ENCODE measurements around the gene PLA2G6. TPM values are rescaled to one million over a fixed set of nuclear protein-coding genes. Genes with fewer than 3 reads are reported as not detected.

The PLA2G6 gene
- total RNA-seq, 2 donors from 2014 or later = 60.6 to 60.7 TPM

DNA sequence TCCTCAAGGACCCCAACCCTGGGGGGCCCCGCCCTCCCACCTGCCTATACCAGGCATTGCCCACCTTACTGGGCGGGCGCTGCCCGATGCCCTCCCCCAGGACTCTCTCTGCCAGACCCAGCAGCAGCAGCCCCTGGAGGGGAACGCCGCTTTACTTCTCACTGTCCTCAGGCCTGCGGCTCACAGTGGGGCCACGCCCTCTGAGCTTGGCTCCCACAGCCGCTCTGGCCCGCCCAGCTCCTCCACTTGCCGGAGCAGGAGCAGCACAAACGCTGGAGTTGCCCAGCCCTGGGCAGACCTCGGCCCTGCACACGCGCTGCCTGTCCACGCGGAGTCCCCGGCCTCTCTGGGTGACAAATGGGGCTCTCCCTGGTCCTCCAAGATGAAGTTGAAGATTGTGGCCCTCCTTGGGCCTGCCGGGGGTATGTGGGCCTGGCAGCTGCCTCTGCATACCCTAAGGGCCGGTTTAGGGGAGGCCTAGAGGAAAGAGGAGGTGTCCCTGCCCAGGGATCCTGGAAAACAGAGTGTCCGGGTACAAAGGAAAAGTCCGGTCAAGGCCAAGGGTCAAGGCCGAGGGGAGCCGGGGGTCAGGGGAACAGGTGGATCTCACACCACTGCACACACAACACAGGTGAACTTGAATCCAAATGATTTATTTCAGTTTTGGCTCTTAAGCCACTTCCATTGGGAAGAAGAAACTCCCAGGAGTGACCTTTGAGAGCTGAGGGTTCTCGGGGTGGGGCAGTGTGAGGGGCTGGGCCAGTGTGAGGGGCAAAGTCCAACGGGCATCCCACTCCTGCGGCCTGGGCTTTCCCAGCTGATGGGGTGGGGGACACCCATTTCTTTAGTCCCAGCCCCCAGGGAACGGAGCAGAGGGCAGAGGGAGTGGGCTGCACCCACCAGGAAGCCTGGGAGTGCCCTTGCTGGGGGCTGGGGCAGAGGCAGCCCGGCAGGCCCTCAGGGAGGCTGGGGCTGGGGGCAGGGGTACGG is 70.5 kb downstream of the PLA2G6 start:
- H3K4me3 Mint-ChIP-seq = no peak overlapping the region
- no peaks in the 10 kb centered on the region for H3K9me3 Mint-ChIP-seq
- TF ChIP-seq, protein P1, sequence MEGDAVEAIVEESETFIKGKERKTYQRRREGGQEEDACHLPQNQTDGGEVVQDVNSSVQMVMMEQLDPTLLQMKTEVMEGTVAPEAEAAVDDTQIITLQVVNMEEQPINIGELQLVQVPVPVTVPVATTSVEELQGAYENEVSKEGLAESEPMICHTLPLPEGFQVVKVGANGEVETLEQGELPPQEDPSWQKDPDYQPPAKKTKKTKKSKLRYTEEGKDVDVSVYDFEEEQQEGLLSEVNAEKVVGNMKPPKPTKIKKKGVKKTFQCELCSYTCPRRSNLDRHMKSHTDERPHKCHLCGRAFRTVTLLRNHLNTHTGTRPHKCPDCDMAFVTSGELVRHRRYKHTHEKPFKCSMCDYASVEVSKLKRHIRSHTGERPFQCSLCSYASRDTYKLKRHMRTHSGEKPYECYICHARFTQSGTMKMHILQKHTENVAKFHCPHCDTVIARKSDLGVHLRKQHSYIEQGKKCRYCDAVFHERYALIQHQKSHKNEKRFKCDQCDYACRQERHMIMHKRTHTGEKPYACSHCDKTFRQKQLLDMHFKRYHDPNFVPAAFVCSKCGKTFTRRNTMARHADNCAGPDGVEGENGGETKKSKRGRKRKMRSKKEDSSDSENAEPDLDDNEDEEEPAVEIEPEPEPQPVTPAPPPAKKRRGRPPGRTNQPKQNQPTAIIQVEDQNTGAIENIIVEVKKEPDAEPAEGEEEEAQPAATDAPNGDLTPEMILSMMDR (conservative IDR thresholded peaks at IDR 0.05) = peak; percentile 22
- H3K27me3 Mint-ChIP-seq (ENCODE audit: insufficient read depth) = no peaks in the 10 kb centered on the region
- H3K36me3 ChIP-seq (ENCODE audit: control insufficient read depth, insufficient read depth, low read length) = no peaks in the 10 kb centered on the region
- WGBS, 2 experiments (ENCODE audit: insufficient coverage in 1 of 2, insufficient read length in 1 of 2) = 84 to 85% methylated on average over 16 to 30 of the region's 30 CpGs
- no peaks in the 10 kb centered on the region for H3K4me1 ChIP-seq (ENCODE audit: control insufficient read depth, insufficient read depth, low read length)
- peak; percentile 80 for DNase-seq
- peaks cover 4% of the 10 kb centered on the region for H3K36me3 Mint-ChIP-seq (ENCODE audit: low read depth)
- H3K27me3 ChIP-seq (ENCODE audit: control insufficient read depth, insufficient read depth, low read length, poor library complexity, severe bottlenecking) = peaks cover 4% of the 10 kb centered on the region
- peak overlapping the region; percentile 58 for H3K27ac Mint-ChIP-seq
- H3K9me3 ChIP-seq (ENCODE audit: control insufficient read depth, low read length) = no peaks in the 10 kb centered on the region
- peaks cover 6% of the 10 kb centered on the region for H3K4me1 Mint-ChIP-seq
- no peak overlapping the region for H3K27ac ChIP-seq (ENCODE audit: low read depth, low read length)
- H3K4me3 ChIP-seq (ENCODE audit: low read length) = no peak overlapping the region
- no peak overlapping the region for H3K9ac ChIP-seq (ENCODE audit: extremely low read depth, low read length, poor library complexity, severe bottlenecking)

DNA sequence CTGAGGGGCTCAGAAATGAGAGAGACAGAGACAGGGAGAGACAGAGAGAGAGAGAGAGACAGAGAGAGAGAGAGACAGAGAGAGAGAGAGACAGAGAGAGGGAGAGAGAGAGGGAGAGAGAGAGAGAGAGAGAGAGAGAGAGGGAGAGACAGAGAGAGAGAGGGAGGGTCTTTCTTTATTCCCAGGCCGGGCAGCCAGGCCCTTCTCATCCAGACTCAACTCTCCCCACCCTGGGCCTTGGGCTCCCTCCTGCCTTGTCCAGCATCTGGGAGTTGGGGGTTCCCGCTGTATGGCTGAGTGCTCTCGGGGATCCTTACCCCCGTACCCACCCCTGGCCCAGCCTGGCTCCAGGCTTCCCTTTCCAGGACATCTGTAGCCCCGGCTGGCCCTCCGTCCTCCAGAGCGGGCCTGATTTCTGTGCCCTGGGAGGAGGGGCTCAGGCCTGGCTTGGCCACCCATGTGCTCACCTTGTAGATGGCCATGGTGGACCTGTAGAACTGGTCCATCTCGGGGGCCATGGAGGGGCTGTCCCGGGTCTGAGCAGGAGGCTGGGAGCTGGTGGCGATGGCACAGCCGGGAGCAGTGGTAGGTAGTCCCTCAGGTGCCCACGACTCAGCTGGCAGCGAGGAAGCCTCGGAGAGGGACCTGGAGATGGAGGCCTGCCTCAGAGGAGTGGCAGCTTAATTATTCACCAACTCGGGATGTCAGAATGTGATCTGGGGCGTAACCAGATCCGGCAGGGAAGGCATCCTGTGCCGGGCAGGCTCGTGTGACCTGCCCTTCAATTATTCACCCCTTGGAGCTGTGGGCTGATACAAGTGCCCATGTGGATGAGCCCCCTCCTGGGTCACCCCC is 71.4 kb downstream of the PLA2G6 start, which contains the start of gene BAIAP2L2:
Gene BAIAP2L2 (minus strand): TSS at position 677 of the 855 bp plus-strand sequence. CDS start 159 bp downstream, at position 518.
- Histone ChIP-seq H3K9ac (ENCODE audit: extremely low read depth, low read length, poor library complexity, severe bottlenecking) (no peak within 1 kb of the TSS), H3K4me1 (ENCODE audit: control insufficient read depth, insufficient read depth, low read length) (no peaks in the 10 kb centered on the region), H3K4me3 (ENCODE audit: low read length) (no peak within 1 kb of the TSS), H3K27me3 (ENCODE audit: control insufficient read depth, insufficient read depth, low read length, poor library complexity, severe bottlenecking) (peaks cover 4% of the 10 kb centered on the region), H3K27ac (ENCODE audit: low read depth, low read length) (no peak within 1 kb of the TSS), H3K9me3 (ENCODE audit: control insufficient read depth, low read length) (no peaks in the 10 kb centered on the region), H3K36me3 (ENCODE audit: control insufficient read depth, insufficient read depth, low read length) (no peaks in the 10 kb centered on the region)
- Mint-ChIP-seq H3K4me3 (no peak within 1 kb of the TSS), H3K27ac (peak within 1 kb of the TSS; percentile 58), H3K27me3 (ENCODE audit: insufficient read depth) (no peaks in the 10 kb centered on the region), H3K36me3 (ENCODE audit: low read depth) (peaks cover 2% of the 10 kb centered on the region), H3K4me1 (peaks cover 6% of the 10 kb centered on the region), H3K9me3 (no peaks in the 10 kb centered on the region)
- DNase-seq = no peak
- WGBS, 2 experiments (ENCODE audit: insufficient coverage in 1 of 2, insufficient read length in 1 of 2) = 88 to 92% methylated on average over 14 to 19 of the region's 19 CpGs
- TF ChIP-seq, protein P1 (conservative IDR thresholded peaks at IDR 0.05) = no peak

DNA sequence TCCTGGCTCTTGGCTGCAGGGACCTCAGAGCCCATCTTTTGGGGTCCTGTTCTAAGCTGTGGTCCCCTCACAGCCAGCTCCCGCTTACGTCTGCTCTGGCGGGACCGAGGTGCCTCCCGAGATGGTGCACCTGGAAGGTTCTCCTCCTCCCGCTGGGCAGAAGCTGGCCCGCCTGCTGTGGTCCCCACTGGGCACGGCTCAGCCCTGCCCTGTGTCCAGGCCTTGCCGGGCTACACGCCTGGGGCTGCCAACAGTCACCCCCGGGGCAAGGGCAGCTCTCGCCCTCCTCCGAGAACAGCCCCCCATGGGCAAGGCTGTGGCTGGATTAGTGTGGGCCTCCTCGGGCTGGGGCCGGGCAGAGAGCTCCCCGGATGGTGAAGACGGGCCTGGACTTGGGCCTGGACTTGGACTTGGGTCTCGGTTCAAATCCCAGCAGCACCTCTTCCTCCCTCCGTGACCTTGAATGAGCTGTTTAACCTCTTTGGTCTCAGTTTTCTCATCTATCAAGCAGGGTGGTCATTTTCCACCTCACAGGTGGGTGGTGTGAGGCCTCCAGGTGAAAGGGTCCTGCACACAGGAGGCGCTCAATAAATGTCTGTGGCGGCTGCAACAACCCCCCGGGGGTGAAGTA is 72.1 kb downstream of the PLA2G6 start:
- H3K36me3 Mint-ChIP-seq (ENCODE audit: low read depth) = peaks cover 2% of the 10 kb centered on the region
- TF ChIP-seq, protein P1 (conservative IDR thresholded peaks at IDR 0.05) = no peak
- H3K4me1 ChIP-seq (ENCODE audit: control insufficient read depth, insufficient read depth, low read length) = no peaks in the 10 kb centered on the region
- H3K27me3 Mint-ChIP-seq (ENCODE audit: insufficient read depth) = no peaks in the 10 kb centered on the region
- peak; percentile 54 for DNase-seq
- peaks cover 6% of the 10 kb centered on the region for H3K4me1 Mint-ChIP-seq
- H3K9me3 Mint-ChIP-seq = no peaks in the 10 kb centered on the region
- H3K27ac ChIP-seq (ENCODE audit: low read depth, low read length) = no peak overlapping the region
- H3K27me3 ChIP-seq (ENCODE audit: control insufficient read depth, insufficient read depth, low read length, poor library complexity, severe bottlenecking) = peaks cover 4% of the 10 kb centered on the region
- no peak overlapping the region for H3K4me3 Mint-ChIP-seq
- 93 to 94% methylated on average over 16 to 22 of the region's 22 CpGs for WGBS, 2 experiments (ENCODE audit: insufficient coverage in 1 of 2, insufficient read length in 1 of 2)
- no peak overlapping the region for H3K4me3 ChIP-seq (ENCODE audit: low read length)
- H3K36me3 ChIP-seq (ENCODE audit: control insufficient read depth, insufficient read depth, low read length) = no peaks in the 10 kb centered on the region
- H3K27ac Mint-ChIP-seq = no peak overlapping the region
- H3K9me3 ChIP-seq (ENCODE audit: control insufficient read depth, low read length) = no peaks in the 10 kb centered on the region
- no peak overlapping the region for H3K9ac ChIP-seq (ENCODE audit: extremely low read depth, low read length, poor library complexity, severe bottlenecking)
